ENCODE results near the gene PPP1R11.

DNA sequence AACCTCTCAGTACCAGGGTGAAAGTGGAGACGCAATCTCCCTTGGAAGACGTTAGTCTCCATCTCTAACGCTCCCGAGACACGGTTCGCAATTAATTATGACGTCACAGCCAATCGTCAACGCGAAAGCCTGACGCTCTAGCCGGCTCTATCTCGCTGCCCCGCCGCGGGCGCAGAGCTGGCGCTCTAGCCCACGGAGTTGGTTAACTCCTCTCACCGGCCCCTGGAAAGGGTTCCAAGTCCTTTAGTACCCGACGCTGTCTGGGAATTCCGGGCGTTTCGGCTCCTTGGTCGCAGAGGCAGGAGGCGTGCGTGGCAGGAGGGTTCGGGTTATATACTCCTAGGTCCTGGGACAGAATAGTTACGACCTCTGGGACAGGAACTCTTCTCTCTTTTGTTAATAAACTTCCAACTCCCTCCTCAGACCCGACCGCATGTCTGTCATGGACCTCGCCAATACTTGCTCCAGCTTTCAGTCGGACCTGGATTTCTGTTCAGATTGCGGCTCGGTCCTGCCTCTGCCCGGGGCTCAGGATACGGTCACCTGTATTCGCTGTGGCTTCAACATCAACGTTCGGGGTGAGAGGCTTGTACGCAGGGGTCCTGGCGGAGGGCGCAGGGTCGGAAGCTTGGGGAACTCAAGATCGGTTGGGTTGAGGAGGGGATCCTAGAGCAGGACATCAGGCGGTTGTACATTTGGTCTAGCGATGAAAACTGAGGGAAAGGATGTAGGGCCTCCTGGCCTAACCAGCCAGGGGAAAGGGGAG lies 5.7 kb upstream of the PPP1R11 start, which contains the start of gene POLR1H:
- TF ChIP-seq POLR2AphosphoS5 (IDR thresholded peaks at IDR 0.05): peak; percentile 94 to 98 (median 96)
- TF ChIP-seq POLR2A (IDR thresholded peaks at IDR 0.05): peak; percentile 89
- TF ChIP-seq, protein P1, sequence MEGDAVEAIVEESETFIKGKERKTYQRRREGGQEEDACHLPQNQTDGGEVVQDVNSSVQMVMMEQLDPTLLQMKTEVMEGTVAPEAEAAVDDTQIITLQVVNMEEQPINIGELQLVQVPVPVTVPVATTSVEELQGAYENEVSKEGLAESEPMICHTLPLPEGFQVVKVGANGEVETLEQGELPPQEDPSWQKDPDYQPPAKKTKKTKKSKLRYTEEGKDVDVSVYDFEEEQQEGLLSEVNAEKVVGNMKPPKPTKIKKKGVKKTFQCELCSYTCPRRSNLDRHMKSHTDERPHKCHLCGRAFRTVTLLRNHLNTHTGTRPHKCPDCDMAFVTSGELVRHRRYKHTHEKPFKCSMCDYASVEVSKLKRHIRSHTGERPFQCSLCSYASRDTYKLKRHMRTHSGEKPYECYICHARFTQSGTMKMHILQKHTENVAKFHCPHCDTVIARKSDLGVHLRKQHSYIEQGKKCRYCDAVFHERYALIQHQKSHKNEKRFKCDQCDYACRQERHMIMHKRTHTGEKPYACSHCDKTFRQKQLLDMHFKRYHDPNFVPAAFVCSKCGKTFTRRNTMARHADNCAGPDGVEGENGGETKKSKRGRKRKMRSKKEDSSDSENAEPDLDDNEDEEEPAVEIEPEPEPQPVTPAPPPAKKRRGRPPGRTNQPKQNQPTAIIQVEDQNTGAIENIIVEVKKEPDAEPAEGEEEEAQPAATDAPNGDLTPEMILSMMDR (IDR thresholded peaks at IDR 0.05): no peak
- no peak for TF ChIP-seq EP300 (IDR thresholded peaks at IDR 0.05)
